DND-41 (cell line): ENCODE results near the gene CGB5.

ENCODE experiments used
- EZH2 ChIP-seq: IDR thresholded peaks from 3 replicates; pipeline ENCODE4 v1.6.1; 2012; ENCODE audit warnings: borderline replicate concordance, low read depth, mild to moderate bottlenecking, moderate library complexity, low read length, inconsistent platforms; ENCODE audit not compliant: severe bottlenecking
- TF ChIP-seq, protein P1 (sequence below): IDR thresholded peaks from 2 replicates; pipeline ENCODE4 v1.5.1; 2012; ENCODE audit warnings: borderline replicate concordance, low read length, moderate library complexity, mild to moderate bottlenecking; ENCODE audit not compliant: poor library complexity, severe bottlenecking; ENCODE audit errors: extremely low read depth

GRCh38 chr19:49085868-49086232 lies 42.2 kb downstream of the CGB5 start:
- TF ChIP-seq, protein P1, sequence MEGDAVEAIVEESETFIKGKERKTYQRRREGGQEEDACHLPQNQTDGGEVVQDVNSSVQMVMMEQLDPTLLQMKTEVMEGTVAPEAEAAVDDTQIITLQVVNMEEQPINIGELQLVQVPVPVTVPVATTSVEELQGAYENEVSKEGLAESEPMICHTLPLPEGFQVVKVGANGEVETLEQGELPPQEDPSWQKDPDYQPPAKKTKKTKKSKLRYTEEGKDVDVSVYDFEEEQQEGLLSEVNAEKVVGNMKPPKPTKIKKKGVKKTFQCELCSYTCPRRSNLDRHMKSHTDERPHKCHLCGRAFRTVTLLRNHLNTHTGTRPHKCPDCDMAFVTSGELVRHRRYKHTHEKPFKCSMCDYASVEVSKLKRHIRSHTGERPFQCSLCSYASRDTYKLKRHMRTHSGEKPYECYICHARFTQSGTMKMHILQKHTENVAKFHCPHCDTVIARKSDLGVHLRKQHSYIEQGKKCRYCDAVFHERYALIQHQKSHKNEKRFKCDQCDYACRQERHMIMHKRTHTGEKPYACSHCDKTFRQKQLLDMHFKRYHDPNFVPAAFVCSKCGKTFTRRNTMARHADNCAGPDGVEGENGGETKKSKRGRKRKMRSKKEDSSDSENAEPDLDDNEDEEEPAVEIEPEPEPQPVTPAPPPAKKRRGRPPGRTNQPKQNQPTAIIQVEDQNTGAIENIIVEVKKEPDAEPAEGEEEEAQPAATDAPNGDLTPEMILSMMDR: no peak
- TF ChIP-seq EZH2: no peak
